Prostate gland (tissue), 2 donors: ENCODE data around the gene ZBED3. TPM values are rescaled to one million over a fixed set of nuclear protein-coding genes. Genes with fewer than 3 reads are reported as not detected.

Experiments
- DNase-seq: peaks from one replicate; pipeline ENCODE4 v3.0.0-alpha.2; 2019; ENCODE audit warnings: low spot score
- H3K27ac ChIP-seq, 2 donors: fragments of 200-600 bp; sonication (generic); 2 replicates each; pipeline ENCODE4 v1.5.1; 2017 to 2019
- H3K27me3 ChIP-seq: fragments of 200-600 bp; sonication (generic); replicated peaks from 2 replicates; pipeline ENCODE4 v1.5.1; 2019; ENCODE audit not compliant: insufficient read depth
- H3K36me3 ChIP-seq, 2 donors: fragments of 200-600 bp; sonication (generic); 1 replicate in 1 of 2; 2 replicates in 1 of 2; pipeline versions ENCODE4 v1.5.1 to v1.8.1; 2017 to 2019
- H3K4me1 ChIP-seq: fragments of 200-600 bp; sonication (generic); replicated peaks from 2 replicates; pipeline ENCODE4 v1.5.1; 2019
- H3K4me3 ChIP-seq, 2 donors: fragments of 200-600 bp; sonication (generic); 2 replicates each; pipeline ENCODE4 v1.5.1; 2017 to 2019
- H3K9me3 ChIP-seq: fragments of 200-600 bp; sonication (generic); 2 replicates; pipeline ENCODE4 v1.5.1; 2017
- POLR2A ChIP-seq: fragments of 450-650 bp; IDR thresholded peaks from one replicate; pipeline ENCODE4 v1.6.1; 2016; ENCODE audit warnings: antibody characterized with exemption, mild to moderate bottlenecking
- POLR2AphosphoS5 ChIP-seq: sonication (generic); formaldehyde crosslinking; IDR thresholded peaks from one replicate; pipeline ENCODE4 v1.6.1; 2017; ENCODE audit warnings: antibody characterized with exemption
- WGBS: methylation state at CpG from one replicate; pipeline ENCODE4 v1.1.5; 2018; 5-methylcytosine and 5-hydroxymethylcytosine counted together
- intact Hi-C: fragments of 100-400 bp; cut with DNase I; formaldehyde crosslinking; loops from one replicate; pipeline ENCODE4 v1.14.2; 2022
- total RNA-seq, 2 donors: library from RNA; depleted of rRNA; stranded (reverse); fragments of >200 nt; gene quantifications; one replicate each; pipeline ENCODE4 v1.1.0, GENCODE V29; 2016
- TF ChIP-seq, protein P1 (sequence below), 4 experiments: fragments of 200-600 bp in 2 of 4; fragments of 450-650 bp in 2 of 4; sonication (generic) in 2 of 4; IDR thresholded peaks; 1 replicate in 3 of 4; 2 replicates in 1 of 4; pipeline ENCODE4 v1.5.1; 2016 to 2019; ENCODE audit warnings: antibody characterized with exemption in 4 of 4, mild to moderate bottlenecking in 2 of 4, moderate library complexity in 2 of 4

Gene ZBED3
- total RNA-seq, 2 donors from 2014 or later = 11.9 to 25.3 TPM

DNA sequence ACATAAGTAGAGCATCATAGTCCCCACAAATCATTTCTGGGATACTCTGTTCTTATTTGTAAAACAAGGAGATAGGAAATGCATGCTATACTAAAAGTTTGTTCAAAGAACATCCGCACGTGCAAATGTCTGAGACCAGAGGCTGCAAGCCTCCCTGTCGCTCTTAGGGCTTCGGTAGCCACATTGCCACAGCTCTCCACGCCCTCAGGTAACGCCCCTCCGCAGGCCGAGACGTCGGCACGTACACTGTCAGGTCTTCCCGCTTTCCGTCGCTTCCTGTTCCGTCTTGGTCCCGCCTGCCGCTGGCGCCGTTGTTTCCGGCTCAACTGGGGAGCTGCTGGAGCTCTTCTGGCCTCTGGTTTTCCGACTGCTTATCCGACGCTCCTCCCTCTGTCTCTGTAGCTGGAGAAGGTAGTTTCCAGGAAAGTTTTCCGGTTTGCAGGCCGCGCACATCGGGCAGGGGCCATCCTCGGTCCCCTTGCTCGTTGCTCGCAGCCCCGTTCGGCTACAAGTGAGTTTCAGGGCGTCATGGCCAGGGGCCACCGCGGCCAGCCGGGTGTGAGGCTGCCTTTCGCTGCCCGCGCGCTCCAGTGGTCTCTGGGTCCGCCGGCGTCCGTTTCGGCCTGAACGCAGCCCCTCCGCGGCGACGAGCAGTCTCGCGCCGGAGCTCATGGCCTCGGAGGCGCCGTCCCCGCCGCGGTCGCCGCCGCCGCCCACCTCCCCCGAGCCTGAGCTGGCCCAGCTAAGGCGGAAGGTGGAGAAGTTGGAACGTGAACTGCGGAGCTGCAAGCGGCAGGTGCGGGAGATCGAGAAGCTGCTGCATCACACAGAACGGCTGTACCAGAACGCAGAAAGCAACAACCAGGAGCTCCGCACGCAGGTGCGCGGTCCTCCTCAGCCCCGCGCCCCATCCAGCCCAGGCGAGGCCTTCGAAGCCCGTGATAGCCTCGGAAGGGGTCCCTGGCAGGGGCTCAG lies 56.7 kb downstream of the ZBED3 start, which contains the start of gene AGGF1:
Gene AGGF1, plus strand, starts transcription at position 308 of the 975 bp plus-strand sequence. Its CDS starts 363 bp downstream, at position 671.
- no peaks in the 10 kb centered on the region for H3K36me3 ChIP-seq
- peak; percentile 94 for DNase-seq
- under 1% methylated on average over 82 of the region's 82 CpGs for WGBS
- no peaks in the 10 kb centered on the region for H3K4me1 ChIP-seq
- TF ChIP-seq POLR2A = peak; percentile 64
- TF ChIP-seq POLR2AphosphoS5 = peak; percentile 96
- TF ChIP-seq, protein P1, sequence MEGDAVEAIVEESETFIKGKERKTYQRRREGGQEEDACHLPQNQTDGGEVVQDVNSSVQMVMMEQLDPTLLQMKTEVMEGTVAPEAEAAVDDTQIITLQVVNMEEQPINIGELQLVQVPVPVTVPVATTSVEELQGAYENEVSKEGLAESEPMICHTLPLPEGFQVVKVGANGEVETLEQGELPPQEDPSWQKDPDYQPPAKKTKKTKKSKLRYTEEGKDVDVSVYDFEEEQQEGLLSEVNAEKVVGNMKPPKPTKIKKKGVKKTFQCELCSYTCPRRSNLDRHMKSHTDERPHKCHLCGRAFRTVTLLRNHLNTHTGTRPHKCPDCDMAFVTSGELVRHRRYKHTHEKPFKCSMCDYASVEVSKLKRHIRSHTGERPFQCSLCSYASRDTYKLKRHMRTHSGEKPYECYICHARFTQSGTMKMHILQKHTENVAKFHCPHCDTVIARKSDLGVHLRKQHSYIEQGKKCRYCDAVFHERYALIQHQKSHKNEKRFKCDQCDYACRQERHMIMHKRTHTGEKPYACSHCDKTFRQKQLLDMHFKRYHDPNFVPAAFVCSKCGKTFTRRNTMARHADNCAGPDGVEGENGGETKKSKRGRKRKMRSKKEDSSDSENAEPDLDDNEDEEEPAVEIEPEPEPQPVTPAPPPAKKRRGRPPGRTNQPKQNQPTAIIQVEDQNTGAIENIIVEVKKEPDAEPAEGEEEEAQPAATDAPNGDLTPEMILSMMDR (IDR thresholded peaks at IDR 0.05) = no peak
- H3K4me3 ChIP-seq = peak within 1 kb of the TSS; percentile 82 to 86
- intact Hi-C loops = loop anchor here (2.0 kb wide), 1 partner anchor 462 kb away; the partner anchor contains the start of gene WDR41
- H3K27me3 ChIP-seq = no peaks in the 10 kb centered on the region
- peak within 1 kb of the TSS; percentile 86 to 87 for H3K27ac ChIP-seq
- no peaks in the 10 kb centered on the region for H3K9me3 ChIP-seq

DNA sequence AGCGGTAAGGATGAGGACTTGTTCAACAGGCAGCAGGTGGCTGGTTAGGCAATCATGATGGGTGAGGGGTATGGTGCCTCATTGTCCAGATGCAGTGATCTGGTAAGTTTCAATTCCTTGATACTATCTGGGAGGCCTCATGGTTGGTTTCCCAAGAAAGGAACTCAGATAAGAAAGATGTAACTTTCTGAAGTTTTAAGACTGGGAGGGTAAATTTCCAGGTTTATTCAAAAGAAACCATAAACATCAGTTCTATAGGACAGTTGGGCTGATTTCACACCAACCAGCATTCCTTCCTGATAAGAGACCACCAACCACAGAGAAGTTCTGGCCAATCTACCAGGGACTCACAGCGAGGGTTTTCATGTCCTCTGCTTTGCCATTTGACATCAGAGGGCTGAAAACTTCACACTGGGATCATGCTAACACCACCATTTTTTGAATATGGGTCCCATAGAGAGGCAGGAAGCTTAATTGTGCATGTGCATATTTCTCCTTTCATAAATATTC lies 57.7 kb downstream of the ZBED3 start:
- Histone ChIP-seq H3K27ac (peak overlapping the region in 1 of 2 donors; percentile 87), H3K4me1 (no peaks in the 10 kb centered on the region), H3K9me3 (no peaks in the 10 kb centered on the region), H3K4me3 (no peak overlapping the region), H3K36me3 (no peaks in the 10 kb centered on the region), H3K27me3 (no peaks in the 10 kb centered on the region)
- TF ChIP-seq, protein P1 (IDR thresholded peaks at IDR 0.05) = no peak
- TF ChIP-seq POLR2A (no peak), POLR2AphosphoS5 (no peak)
- intact Hi-C loops = no loop called here
- WGBS = 96% methylated on average over 2 of the region's 2 CpGs
- DNase-seq = no peak

DNA sequence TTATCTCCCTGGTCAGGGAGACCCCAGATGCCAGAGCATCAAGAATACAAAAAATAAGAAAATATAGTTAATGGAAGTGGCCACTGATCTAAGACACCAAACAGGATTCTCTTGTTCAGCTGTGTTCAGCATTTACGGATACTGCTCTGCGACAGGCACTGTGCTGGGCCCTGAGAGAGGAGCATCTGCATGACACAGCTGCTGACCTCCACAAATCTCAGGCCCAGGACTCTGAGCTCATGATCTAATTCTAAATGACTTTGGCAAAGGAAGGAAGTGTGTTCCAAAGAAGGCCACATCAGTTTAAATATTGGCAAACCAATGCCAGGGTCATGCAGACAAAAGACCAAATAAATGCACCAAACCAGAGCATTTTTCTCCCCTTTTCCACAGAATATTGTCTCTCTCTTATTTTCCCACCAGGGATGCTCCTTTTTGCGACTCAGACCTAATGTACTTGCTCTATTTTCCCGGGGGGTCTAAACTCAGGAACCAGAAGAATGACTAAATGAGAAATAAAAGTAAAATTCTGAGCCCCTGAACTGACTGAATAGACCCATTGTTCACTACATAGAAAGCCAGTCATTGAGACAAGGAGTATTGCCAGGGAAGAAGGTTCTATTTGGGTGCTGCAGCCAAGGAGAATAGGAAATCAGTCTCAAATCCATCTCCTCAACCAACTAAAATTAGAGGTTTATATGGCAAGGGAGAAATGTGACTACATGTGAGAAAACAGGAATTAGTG lies 58.3 kb downstream of the ZBED3 start:
- H3K4me3 ChIP-seq = no peak overlapping the region
- TF ChIP-seq, protein P1 (IDR thresholded peaks at IDR 0.05) = no peak
- TF ChIP-seq POLR2AphosphoS5 = no peak
- no peak for TF ChIP-seq POLR2A
- no peaks in the 10 kb centered on the region for H3K4me1 ChIP-seq
- intact Hi-C loops = no loop called here
- DNase-seq = no peak
- no peaks in the 10 kb centered on the region for H3K27me3 ChIP-seq
- 99% methylated on average over 4 of the region's 4 CpGs for WGBS
- no peak overlapping the region for H3K27ac ChIP-seq
- no peaks in the 10 kb centered on the region for H3K36me3 ChIP-seq
- no peaks in the 10 kb centered on the region for H3K9me3 ChIP-seq

DNA sequence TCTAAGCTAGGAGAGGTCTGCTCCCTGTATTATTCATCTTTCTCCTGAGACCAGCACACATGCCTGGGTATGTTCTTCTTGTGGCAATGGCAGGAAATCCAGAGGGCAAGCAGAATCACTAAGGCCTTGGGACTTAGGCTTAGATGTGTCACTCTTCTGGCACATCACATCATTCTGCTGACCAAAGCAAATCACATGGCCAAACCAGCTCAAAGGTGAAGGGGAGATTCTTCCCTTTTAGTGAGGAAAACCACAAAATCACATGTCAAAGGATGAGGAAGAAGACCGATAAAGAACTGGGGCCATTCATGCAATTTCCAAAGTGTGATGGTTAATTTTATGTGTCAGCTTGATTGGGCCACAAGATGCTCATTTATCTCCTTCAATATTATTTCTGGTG lies 62.6 kb downstream of the ZBED3 start:
- Histone ChIP-seq H3K36me3 (no peaks in the 10 kb centered on the region), H3K27ac (no peak overlapping the region), H3K4me3 (no peak overlapping the region), H3K4me1 (no peaks in the 10 kb centered on the region), H3K9me3 (no peaks in the 10 kb centered on the region), H3K27me3 (no peaks in the 10 kb centered on the region)
- intact Hi-C loops = no loop called here
- TF ChIP-seq POLR2A = no peak
- TF ChIP-seq, protein P1 (IDR thresholded peaks at IDR 0.05) = no peak
- no peak for TF ChIP-seq POLR2AphosphoS5
- DNase-seq = no peak
- WGBS = 82% methylated on average over 1 of the region's 1 CpG
